Ovary (tissue), 10 donors: Measurements from ENCODE around the gene CDH16. TPM values are rescaled to one million over a fixed set of nuclear protein-coding genes. Genes with fewer than 3 reads are reported as not detected.

Source experiments
- DNase-seq, 5 donors: peaks; one replicate each; pipeline ENCODE4 v3.0.0-alpha.2; 2019 to 2020
- H3K27ac ChIP-seq, 2 donors: fragments of 200-600 bp; one replicate each; pipeline versions ENCODE4 v1.5.1 to v1.8.0; 2019 to 2022
- H3K27me3 ChIP-seq: fragments of 200-600 bp; one replicate; pipeline ENCODE4 v1.8.0; 2022
- H3K36me3 ChIP-seq: fragments of 200-600 bp; sonication (generic); one replicate; pipeline ENCODE4 v1.5.1; 2019
- H3K4me1 ChIP-seq: one replicate; pipeline ENCODE4 v1.8.1; 2013; ENCODE audit warnings: mild to moderate bottlenecking, moderate library complexity; ENCODE audit not compliant: insufficient read depth
- H3K4me3 ChIP-seq: fragments of 200-600 bp; sonication (generic); one replicate; pipeline ENCODE4 v1.5.1; 2017
- H3K9me3 ChIP-seq, 2 donors: fragments of 200-600 bp in 1 of 2; sonication (generic) in 1 of 2; one replicate each; pipeline versions ENCODE4 v1.5.1 to v1.8.1; 2013 to 2019; ENCODE audit warnings: mild to moderate bottlenecking in 1 of 2, moderate library complexity in 1 of 2
- CTCF ChIP-seq, 3 donors: fragments of 450-650 bp in 2 of 3; fragments of 200-600 bp in 1 of 3; IDR thresholded peaks; one replicate each; pipeline versions ENCODE4 v1.5.1 to v1.8.0; 2016 to 2022; ENCODE audit warnings: antibody characterized with exemption in 3 of 3, mild to moderate bottlenecking in 1 of 3
- EP300 ChIP-seq: sonication (generic); formaldehyde crosslinking; IDR thresholded peaks from one replicate; pipeline ENCODE4 v1.6.1; 2017; ENCODE audit warnings: antibody characterized with exemption
- POLR2A ChIP-seq: fragments of 450-650 bp; IDR thresholded peaks from one replicate; pipeline ENCODE4 v1.6.1; 2017; ENCODE audit warnings: antibody characterized with exemption, mild to moderate bottlenecking, moderate library complexity
- WGBS, 3 donors: extraction: QIAGEN DNeasy Blood & Tissue Kit in 1 of 3; methylation state at CpG; one replicate each; pipeline versions ENCODE4 v1.1.5 to v1.1.7; 2013 to 2017; 5-methylcytosine and 5-hydroxymethylcytosine counted together
- intact Hi-C, 4 donors: fragments of 100-400 bp; cut with DNase I; formaldehyde crosslinking; loops; one replicate each; pipeline versions ENCODE4 v1.11.0 to v1.15.1; 2022 to 2023
- long read RNA-seq, 3 donors: library from polyadenylated mRNA in 2 of 3; unstranded in 2 of 3; transcript quantifications; one replicate each; pipeline ENCODE4 v2.0.0 and lab custom pipeline, GENCODE V29; 2021 to 2026
- polyA plus RNA-seq, 2 donors: library from polyadenylated mRNA; stranded (reverse); fragments of 200-250 nt in 1 of 2; fragments of 350-450 nt in 1 of 2; fragmentation: Illumina TruSeq in 1 of 2; extraction: RNeasy Lipid Tissue Mini Kit (QIAGEN cat#74804) in 1 of 2; gene quantifications; one replicate each; pipeline ENCODE4 v1.2.3, GENCODE V29; 2013 to 2014
- total RNA-seq, 7 donors: library from RNA; depleted of rRNA in 2 of 7; stranded (reverse); fragments of >200 nt in 2 of 7; fragmentation: NEBNext Ultra II Directional in 3 of 7; extraction: Animal tissue kit (Norgen Biotek cat#: 25700) in 3 of 7; gene quantifications; one replicate each; pipeline versions ENCODE4 v1.1.0 to v1.2.4, GENCODE V29; 2016 to 2023
- donor health status: DM: no; HTN: no; CAD: no; lungs with moderate emphysema.
- donor health status: DM: no; HTN: no; CAD: no.
- donor health status: Bipolar disorder and iron deficiency.
- donor health status: DM: yes; HTN: yes; CAD: no.
- donor health status: DM: no; HTN: no; CAD: no.
- donor health status: DM: yes; HTN: yes; CAD: no.

CDH16 gene
- total RNA-seq, result 10 to 100 TPM in 1 of 7 donors, 1 to 10 TPM in 1, under 1 TPM in 3, not detected in 2; 0.12 to 19.2 (median 0.57) TPM
- polyA plus RNA-seq, result not detected
- long read RNA-seq, donor 1, result 0 reads
- long read RNA-seq, donor 2, result 0 reads
- long read RNA-seq, donor 3, partial matches to known transcripts, result 3 of 8 reads
- long read RNA-seq, donor 3, other reads (novel, unspliced or antisense), result 1 of 8 reads

GRCh38 chr16:66918803-66919568 is at the start of gene CDH16:
Gene CDH16, minus strand, starts transcription at chr16:66918885. Its CDS starts 820 bp downstream, at chr16:66918065.
- DNase-seq, result no peak
- Histone ChIP-seq H3K27ac (no peak within 1 kb of the TSS), H3K4me1 (peaks cover 3% of the 10 kb centered on the region), H3K4me3 (no peak within 1 kb of the TSS), H3K27me3 (no peaks in the 10 kb centered on the region), H3K36me3 (no peaks in the 10 kb centered on the region), H3K9me3 (no peaks in the 10 kb centered on the region)
- intact Hi-C loops, result no loop called here
- TF ChIP-seq CTCF (IDR thresholded peaks at IDR 0.05), result no peak
- TF ChIP-seq EP300, result no peak
- TF ChIP-seq POLR2A, result no peak
- WGBS, 3 donors, result 79 to 87% (median 86%) methylated on average over 6 to 7 of the region's 7 CpGs

GRCh38 chr16:66964049-66964448 is 45.4 kb upstream of the CDH16 start:
- 61 to 71% (median 71%) methylated on average over 6 of the region's 6 CpGs for WGBS, 3 donors
- no peaks in the 10 kb centered on the region for H3K36me3 ChIP-seq
- intact Hi-C loops, result loop anchor here in 1 of 4 donors (5.0 to 10.0 kb wide), 2 partner anchors 193 to 431 kb away; partner anchors contain the start of genes FBXL8, TPPP3 and TRADD
- H3K9me3 ChIP-seq, result no peaks in the 10 kb centered on the region
- H3K4me1 ChIP-seq, result no peaks in the 10 kb centered on the region
- no peak for TF ChIP-seq POLR2A
- TF ChIP-seq EP300, result no peak
- TF ChIP-seq CTCF (IDR thresholded peaks at IDR 0.05), result no peak
- H3K27me3 ChIP-seq, result no peaks in the 10 kb centered on the region
- H3K27ac ChIP-seq, result no peak overlapping the region
- no peak overlapping the region for H3K4me3 ChIP-seq
- DNase-seq, result no peak

- Histone ChIP-seq H3K27me3 (no peaks in the 10 kb centered on the region), H3K9me3 (no peaks in the 10 kb centered on the region), H3K4me3 (no peak overlapping the region), H3K4me1 (no peaks in the 10 kb centered on the region), H3K27ac (no peak overlapping the region), H3K36me3 (no peaks in the 10 kb centered on the region)
- 67 to 73% (median 70%) methylated on average over 5 of the region's 5 CpGs for WGBS, 3 donors
- no peak for TF ChIP-seq POLR2A
- TF ChIP-seq EP300, result no peak
- no peak for TF ChIP-seq CTCF (IDR thresholded peaks at IDR 0.05)
- DNase-seq, result no peak
- intact Hi-C loops, result loop anchor here in 1 of 4 donors (5.0 to 10.0 kb wide), 2 partner anchors 195 to 433 kb away; partner anchors contain the start of genes FBXL8, TPPP3 and TRADD
Measured at GRCh38 chr16:66961914-66962313, 43.2 kb upstream of the CDH16 start.

- H3K27me3 ChIP-seq, result no peaks in the 10 kb centered on the region
- WGBS, 3 donors, result 64 to 70% (median 65%) methylated on average over 16 of the region's 16 CpGs
- intact Hi-C loops, result loop anchor here in 1 of 4 donors (5.0 to 10.0 kb wide), 2 partner anchors 196 to 434 kb away; partner anchors contain the start of genes FBXL8, TPPP3 and TRADD
- peak in 1 of 5 donors; percentile 63 for DNase-seq
- H3K4me1 ChIP-seq, result no peaks in the 10 kb centered on the region
- H3K4me3 ChIP-seq, result no peak within 1 kb of the TSS
- no peak within 1 kb of the TSS for H3K27ac ChIP-seq
- H3K36me3 ChIP-seq, result no peaks in the 10 kb centered on the region
- no peaks in the 10 kb centered on the region for H3K9me3 ChIP-seq
- TF ChIP-seq CTCF (IDR thresholded peaks at IDR 0.05), result no peak
- TF ChIP-seq EP300, result no peak
- no peak for TF ChIP-seq POLR2A
Measured at GRCh38 chr16:66961065-66961744, 42.5 kb upstream of the CDH16 start, which contains the start of gene CES3. Gene CES3, plus strand, starts transcription at chr16:66961266. Its CDS starts 42 bp downstream, at chr16:66961308.
